Measurements from ENCODE around the gene AGAP1.

GRCh38 chr2:236119476-236119875, 625.6 kb downstream of the AGAP1 start:
- TF ChIP-seq CTCF (IDR thresholded peaks at IDR 0.05) (no peak), EZH2phosphoT487 (IDR thresholded peaks at IDR 0.05) (no peak)

Data from neural progenitor cell (in vitro differentiated cells).